ENCODE results near the gene RNF220.

RNF220 gene

GRCh38 chr1:44433209-44433608 is 28.2 kb downstream of the RNF220 start:
- no peak for TF ChIP-seq CTCF (conservative IDR thresholded peaks at IDR 0.05; ENCODE audit: low read length)
- DNase-seq (ENCODE audit: low read depth), result no peak
- no peak overlapping the region for H3K4me3 ChIP-seq (ENCODE audit: low read length)

DNA sequence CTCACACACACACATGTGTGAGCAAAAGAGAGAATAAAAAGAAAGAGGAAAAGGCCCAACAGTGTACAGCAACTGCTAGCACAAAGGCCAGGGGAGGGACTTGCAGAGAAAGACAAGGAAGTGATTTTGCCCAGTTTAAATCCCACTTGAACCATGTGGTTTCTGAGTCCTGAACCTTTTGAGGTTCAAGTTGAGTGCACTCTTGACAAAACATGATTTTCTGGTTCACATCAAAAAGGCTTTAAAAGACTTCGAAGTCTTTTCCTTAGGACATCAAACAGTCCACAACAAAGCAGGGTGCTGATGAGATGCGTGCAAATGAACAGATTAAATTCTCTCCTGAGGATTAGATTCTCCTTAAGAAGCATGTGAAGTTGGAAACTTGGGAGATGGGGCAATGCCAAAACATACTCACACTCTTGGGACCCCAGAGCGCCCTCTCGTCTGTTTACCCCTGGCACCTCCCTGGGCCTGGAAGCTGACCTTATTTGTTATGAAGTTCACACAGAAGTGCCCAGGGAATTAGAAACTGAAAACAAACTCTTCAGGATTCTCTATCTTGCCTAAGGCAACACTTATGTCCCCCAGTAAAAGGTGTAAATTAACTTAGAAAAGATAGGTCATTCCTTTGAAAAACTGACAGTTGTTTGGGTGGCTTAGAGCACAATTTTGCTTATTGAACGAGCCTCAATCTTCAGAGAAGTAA is 31.5 kb downstream of the RNF220 start:
- no peak for TF ChIP-seq CTCF (conservative IDR thresholded peaks at IDR 0.05; ENCODE audit: low read length)
- H3K4me3 ChIP-seq (ENCODE audit: low read length), result no peak overlapping the region
- DNase-seq (ENCODE audit: low read depth), result no peak

GRCh38 chr1:44437107-44437716 is 32.2 kb downstream of the RNF220 start:
- no peak for DNase-seq (ENCODE audit: low read depth)
- no peak for TF ChIP-seq CTCF (conservative IDR thresholded peaks at IDR 0.05; ENCODE audit: low read length)
- H3K4me3 ChIP-seq (ENCODE audit: low read length), result no peak overlapping the region

GRCh38 chr1:44442791-44443190 is 37.7 kb downstream of the RNF220 start:
- TF ChIP-seq CTCF (conservative IDR thresholded peaks at IDR 0.05; ENCODE audit: low read length), result no peak
- no peak for DNase-seq (ENCODE audit: low read depth)
- no peak overlapping the region for H3K4me3 ChIP-seq (ENCODE audit: low read length)

DNA sequence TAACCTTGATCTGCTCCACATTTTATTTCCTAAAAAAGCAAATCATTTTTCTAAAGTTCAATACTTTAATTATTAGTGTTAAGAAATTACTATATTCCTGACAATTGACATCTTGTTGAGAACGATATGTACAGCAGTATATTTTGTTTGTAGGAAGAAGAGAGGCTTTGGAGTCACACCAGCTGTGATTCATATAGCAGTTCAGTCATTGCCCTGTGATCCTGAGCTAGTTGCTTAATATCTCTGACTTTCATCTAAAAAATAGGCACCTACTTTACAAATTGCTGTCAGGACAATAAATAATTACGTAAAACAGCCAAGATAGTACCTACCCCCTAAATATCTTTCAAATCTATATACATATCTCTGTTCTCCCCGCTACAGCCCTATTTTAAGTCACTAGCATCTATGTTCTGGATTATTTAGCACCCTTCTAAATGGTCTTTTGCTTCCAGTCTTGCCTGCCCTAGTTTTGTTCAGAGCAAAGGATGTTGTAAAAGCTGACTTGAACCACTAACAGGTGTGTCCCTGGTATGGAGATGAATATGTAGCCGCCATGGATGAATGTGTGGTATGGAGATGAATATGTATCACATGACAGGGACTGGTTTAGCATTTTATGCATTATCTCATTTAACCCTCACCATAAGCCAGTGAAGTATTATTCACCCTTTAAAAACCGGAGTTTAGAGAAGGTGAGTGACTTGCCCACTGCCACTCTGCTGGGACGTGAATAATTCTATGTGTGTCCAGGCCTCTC is 42.2 kb downstream of the RNF220 start:
- no peak for TF ChIP-seq CTCF (conservative IDR thresholded peaks at IDR 0.05; ENCODE audit: low read length)
- H3K4me3 ChIP-seq (ENCODE audit: low read length), result no peak overlapping the region
- DNase-seq (ENCODE audit: low read depth), result no peak

DNA sequence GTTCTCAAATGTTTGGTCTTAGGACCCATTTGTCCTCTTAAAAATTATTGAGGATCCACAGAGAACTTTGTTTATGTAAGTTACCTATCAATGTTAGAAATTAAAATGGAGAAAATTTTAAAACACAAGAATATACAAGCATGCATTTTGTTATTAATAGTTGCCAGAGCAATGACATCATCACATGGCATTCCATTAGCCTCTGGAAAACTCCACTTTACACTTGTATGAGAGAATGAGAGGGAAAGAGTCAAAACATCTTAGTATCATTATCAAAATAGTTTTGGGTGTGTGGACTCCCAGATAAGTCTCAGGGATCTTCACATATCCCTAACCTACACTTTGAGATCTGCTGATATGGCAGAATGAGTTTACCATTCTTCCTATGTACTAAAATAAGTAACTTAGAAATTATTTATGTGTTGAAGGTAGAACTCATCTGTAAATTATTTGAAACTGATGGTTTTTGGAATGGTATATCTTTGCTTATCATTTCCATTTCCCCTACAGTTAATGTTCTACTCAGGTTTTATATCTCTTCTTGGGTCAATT is 48.8 kb downstream of the RNF220 start:
- TF ChIP-seq CTCF (conservative IDR thresholded peaks at IDR 0.05; ENCODE audit: low read length), result no peak
- no peak for DNase-seq (ENCODE audit: low read depth)
- H3K4me3 ChIP-seq (ENCODE audit: low read length), result no peak overlapping the region
